HFFc6 (cell line): Measurements from ENCODE around the gene HIPK2. TPM values are rescaled to one million over a fixed set of nuclear protein-coding genes. Genes with fewer than 3 reads are reported as not detected.

Experiments used
- DNase-seq: peaks from one replicate; pipeline ENCODE4 v3.0.0-alpha.2; 2018
- H3K27ac Mint-ChIP-seq: 2 replicates; pipeline ENCODE4 v1.8.0; 2020; ENCODE audit warnings: mild to moderate bottlenecking, mixed read lengths
- H3K27me3 Mint-ChIP-seq: 2 replicates; pipeline ENCODE4 v1.8.0; 2021; ENCODE audit warnings: mild to moderate bottlenecking, moderate library complexity, mixed read lengths; ENCODE audit not compliant: insufficient read depth
- H3K36me3 Mint-ChIP-seq: 2 replicates; pipeline ENCODE4 v1.8.0; 2021; ENCODE audit warnings: low read depth, mixed read lengths
- H3K4me1 Mint-ChIP-seq: 2 replicates; pipeline ENCODE4 v1.8.0; 2020; ENCODE audit warnings: low read depth, mixed read lengths
- H3K4me3 Mint-ChIP-seq: 2 replicates; pipeline ENCODE4 v1.8.0; 2020; ENCODE audit warnings: mild to moderate bottlenecking, moderate library complexity, mixed read lengths
- H3K9me3 Mint-ChIP-seq: 2 replicates; pipeline ENCODE4 v1.8.0; 2020; ENCODE audit warnings: mild to moderate bottlenecking, mixed read lengths
- total RNA-seq, 6 experiments: library from RNA; stranded (reverse); fragmentation: NEBNext Ultra II Directional; extraction: Animal tissue kit (Norgen Biotek cat#: 25700); gene quantifications; 2 replicates in 1 of 6; 3 replicates in 5 of 6; pipeline ENCODE4 v1.2.3, GENCODE V29; 2021
- TF ChIP-seq, protein P1 (sequence below): fragments of 200-600 bp; sonication (generic); IDR thresholded peaks from 2 replicates; pipeline ENCODE4 v1.5.0; 2021; ENCODE audit warnings: antibody characterized with exemption, mild to moderate bottlenecking

The HIPK2 gene
- total RNA-seq, 6 experiments from 2014 or later = 14.6 to 33.4 (median 31.4) TPM

DNA sequence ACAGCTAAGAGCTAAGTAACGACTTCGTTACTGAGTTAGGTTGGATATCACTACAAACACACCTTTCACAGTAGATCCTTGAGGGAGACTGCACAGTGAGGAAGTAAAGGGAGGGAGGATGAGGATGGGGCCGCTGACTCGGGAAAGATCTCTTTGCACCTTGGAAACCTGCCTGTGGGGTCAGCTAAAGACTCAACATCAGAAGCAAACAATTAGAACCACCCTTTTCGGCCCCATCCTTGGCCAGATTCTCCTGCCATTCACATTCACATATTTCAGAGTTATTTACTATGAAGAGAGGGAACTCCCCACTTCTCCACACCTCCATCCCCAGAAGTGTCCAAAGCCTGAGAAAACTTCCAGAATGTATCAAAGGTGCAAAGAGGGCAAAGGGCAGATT is 207.2 kb downstream of the HIPK2 start:
- Mint-ChIP-seq H3K9me3 (no peaks in the 10 kb centered on the region), H3K4me1 (no peaks in the 10 kb centered on the region), H3K36me3 (0 out of 2 replicates have a peak, but pooled peaks cover 8% of the 10 kb centered on the region), H3K27ac (no peak overlapping the region), H3K4me3 (no peak overlapping the region), H3K27me3 (no peaks in the 10 kb centered on the region; the same call in 1 of the 2 replicates)
- TF ChIP-seq, protein P1, sequence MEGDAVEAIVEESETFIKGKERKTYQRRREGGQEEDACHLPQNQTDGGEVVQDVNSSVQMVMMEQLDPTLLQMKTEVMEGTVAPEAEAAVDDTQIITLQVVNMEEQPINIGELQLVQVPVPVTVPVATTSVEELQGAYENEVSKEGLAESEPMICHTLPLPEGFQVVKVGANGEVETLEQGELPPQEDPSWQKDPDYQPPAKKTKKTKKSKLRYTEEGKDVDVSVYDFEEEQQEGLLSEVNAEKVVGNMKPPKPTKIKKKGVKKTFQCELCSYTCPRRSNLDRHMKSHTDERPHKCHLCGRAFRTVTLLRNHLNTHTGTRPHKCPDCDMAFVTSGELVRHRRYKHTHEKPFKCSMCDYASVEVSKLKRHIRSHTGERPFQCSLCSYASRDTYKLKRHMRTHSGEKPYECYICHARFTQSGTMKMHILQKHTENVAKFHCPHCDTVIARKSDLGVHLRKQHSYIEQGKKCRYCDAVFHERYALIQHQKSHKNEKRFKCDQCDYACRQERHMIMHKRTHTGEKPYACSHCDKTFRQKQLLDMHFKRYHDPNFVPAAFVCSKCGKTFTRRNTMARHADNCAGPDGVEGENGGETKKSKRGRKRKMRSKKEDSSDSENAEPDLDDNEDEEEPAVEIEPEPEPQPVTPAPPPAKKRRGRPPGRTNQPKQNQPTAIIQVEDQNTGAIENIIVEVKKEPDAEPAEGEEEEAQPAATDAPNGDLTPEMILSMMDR = no peak
- no peak for DNase-seq

DNA sequence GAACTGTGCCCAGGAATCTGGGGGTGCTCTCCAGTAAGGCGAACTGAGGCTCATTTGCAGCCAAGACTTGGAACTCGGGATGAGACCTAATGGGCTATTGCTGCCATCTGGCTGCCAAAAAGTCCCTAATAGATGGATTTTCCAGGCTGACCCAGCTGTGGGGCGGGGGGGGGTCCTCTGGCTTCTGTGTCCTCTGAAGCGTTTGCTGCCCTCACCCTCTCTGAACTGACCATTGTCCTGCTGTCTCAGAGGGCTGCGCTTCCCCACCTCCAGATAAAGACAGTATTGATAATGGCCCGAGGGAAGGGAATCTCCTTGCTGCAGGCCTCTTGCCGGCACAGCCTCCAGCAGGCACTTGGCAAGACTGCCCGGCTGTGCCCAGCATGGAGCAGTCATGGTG is 207.7 kb downstream of the HIPK2 start:
- DNase-seq = no peak
- TF ChIP-seq, protein P1 = peak; percentile 59; the same call in 1 of the 2 replicates
- no peaks in the 10 kb centered on the region; the same call in 1 of the 2 replicates for H3K27me3 Mint-ChIP-seq
- no peak overlapping the region for H3K27ac Mint-ChIP-seq
- no peaks in the 10 kb centered on the region for H3K4me1 Mint-ChIP-seq
- no peaks in the 10 kb centered on the region for H3K9me3 Mint-ChIP-seq
- H3K4me3 Mint-ChIP-seq = no peak overlapping the region
- H3K36me3 Mint-ChIP-seq = 0 out of 2 replicates have a peak, but pooled peaks cover 8% of the 10 kb centered on the region

DNA sequence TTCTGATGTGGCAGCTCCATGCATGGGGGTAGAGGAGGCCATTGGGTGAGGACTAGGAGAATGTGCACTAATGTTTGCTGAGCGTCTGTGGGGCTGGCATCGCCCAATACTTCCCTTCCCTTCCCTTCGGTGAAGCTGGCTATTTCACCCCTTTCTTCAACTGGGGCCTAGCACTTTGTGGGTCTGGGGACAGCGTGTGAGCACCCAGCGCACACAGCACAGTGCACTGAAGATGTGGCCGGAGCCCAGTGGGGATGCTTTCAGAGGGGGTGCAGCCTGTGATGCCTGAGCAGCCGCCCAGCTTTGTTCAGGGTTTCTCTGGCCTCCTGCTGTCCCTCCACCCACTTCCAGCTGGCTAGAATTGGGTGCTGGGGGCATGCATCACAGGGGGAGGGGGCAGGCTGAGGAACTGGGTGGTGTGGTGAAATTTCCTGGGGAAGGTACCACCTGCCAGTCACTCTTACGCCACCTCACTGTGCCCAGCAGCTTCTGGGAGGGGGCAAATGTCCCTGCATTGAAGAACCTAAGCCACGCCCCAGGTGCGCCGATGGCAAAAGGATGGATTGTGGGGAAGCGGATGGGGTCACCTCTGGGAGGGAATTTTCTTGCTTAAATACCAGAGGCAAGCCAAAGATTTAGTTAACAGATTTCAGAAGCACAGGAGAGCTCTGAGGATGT is 208.8 kb downstream of the HIPK2 start:
- TF ChIP-seq, protein P1 = no peak
- Mint-ChIP-seq H3K27ac (no peak overlapping the region), H3K4me3 (no peak overlapping the region), H3K27me3 (no peaks in the 10 kb centered on the region; the same call in 1 of the 2 replicates), H3K9me3 (no peaks in the 10 kb centered on the region), H3K4me1 (no peaks in the 10 kb centered on the region), H3K36me3 (0 out of 2 replicates have a peak, but pooled peaks cover 8% of the 10 kb centered on the region)
- no peak for DNase-seq

DNA sequence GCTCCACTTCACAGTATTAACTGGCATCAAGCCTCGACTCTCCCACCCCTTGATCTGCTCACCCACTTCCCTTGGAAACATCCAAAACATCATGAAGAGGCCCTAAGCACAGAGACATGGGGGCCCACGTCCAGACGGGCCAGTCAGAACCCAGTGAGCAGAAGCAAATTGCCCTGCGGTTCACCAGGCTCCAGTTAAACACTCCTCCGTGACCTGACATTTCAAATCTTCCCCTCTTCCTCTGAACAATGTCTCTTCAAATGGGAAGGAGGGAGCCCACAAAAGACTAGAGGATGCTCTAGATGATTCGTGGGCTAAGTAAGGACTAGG is 209.5 kb downstream of the HIPK2 start:
- TF ChIP-seq, protein P1 = no peak
- no peak for DNase-seq
- Mint-ChIP-seq H3K4me1 (no peaks in the 10 kb centered on the region), H3K36me3 (0 out of 2 replicates have a peak, but pooled peaks cover 8% of the 10 kb centered on the region), H3K9me3 (no peaks in the 10 kb centered on the region), H3K27ac (no peak overlapping the region), H3K4me3 (no peak overlapping the region), H3K27me3 (no peaks in the 10 kb centered on the region; the same call in 1 of the 2 replicates)

DNA sequence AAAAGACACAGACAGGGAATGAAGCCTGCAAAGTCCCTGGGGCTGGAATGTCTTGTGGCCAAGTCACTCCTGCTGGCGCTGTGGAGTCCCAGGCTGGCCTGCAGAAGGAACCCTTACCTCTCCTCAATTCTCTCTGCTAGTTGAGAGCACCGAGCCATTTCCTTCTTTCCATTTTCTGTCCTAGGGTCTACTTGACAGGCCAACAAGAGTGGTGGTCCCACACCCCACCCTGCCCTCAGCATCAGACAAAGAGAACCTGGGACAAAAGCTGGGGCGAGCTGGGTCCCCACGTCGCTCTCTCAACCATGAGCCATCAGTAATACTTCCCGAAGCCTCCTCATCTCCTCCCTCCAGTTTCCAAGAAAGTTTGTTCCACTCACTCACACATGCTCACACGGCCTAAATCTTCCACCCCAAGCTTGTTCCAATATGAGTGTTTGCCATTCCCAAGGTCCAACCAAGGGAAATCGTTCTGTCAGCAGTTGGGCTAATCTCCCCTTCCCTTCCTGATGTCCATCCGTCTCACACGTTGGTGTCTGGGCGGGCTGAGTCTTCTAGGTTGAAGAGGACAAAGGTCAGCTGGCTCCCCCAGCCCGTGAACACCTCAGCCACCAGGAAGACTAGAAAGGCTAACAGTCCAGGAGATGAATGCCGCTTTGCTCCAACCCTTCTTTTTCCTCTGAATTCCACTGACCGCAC is 210.0 kb downstream of the HIPK2 start:
- no peaks in the 10 kb centered on the region for H3K4me1 Mint-ChIP-seq
- DNase-seq = no peak
- H3K9me3 Mint-ChIP-seq = no peaks in the 10 kb centered on the region

More for the DNA sequence above, 210.0 kb downstream of the HIPK2 start:
- H3K36me3 Mint-ChIP-seq = 0 out of 2 replicates have a peak, but pooled peaks cover 8% of the 10 kb centered on the region
- H3K27ac Mint-ChIP-seq = no peak overlapping the region
- no peak overlapping the region for H3K4me3 Mint-ChIP-seq
- TF ChIP-seq, protein P1 = no peak
- peaks cover 1% of the 10 kb centered on the region for H3K27me3 Mint-ChIP-seq
